Stimulated activated CD4-positive, alpha-beta T cell treated with anti-CD3 and anti-CD28 coated beads, Interleukin-1b, Interleukin-23, amount 100 ng/mL, for 24 hours (primary cell): ENCODE data around the gene ATP6V1F.

Source experiments
- DNase-seq, 4 experiments: peaks; one replicate each; pipeline ENCODE4 v3.0.0-alpha.2; 2020; ENCODE audit warnings: low read depth in 4 of 4, low spot score in 1 of 4

Gene ATP6V1F

DNA sequence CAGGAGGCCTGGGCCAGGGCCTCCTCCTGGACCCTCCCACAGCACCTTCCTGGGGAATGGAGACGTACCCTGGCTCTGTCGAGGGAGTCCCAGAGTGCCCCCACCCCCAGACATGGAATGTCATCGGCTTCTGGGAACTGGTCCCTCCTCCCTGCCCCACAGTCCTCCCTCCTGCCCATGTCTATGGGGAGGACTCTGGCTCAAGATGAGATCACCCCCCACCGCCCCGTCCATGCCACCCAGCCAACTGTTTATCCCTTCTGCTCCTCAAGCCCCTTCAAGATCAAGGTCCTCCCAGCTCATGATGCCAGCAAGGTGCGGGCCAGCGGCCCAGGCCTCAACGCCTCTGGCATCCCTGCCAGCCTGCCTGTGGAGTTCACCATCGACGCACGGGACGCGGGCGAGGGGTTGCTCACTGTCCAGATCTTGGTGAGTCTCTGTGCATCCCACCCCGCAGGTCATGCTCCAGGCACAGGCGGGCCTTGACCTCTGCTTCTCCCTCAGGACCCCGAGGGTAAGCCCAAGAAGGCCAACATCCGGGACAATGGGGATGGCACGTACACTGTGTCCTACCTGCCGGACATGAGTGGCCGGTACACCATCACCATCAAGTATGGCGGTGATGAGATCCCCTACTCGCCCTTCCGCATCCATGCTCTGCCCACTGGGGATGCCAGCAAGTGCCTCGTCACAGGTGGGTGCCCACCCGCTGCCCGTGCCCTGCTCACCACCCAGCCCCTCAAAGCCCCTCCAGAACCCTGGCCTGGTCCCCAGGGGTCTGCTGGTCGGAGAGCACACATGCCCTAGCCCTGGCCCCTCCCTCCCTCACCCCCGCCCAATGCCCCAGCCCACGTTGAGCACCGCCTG is 14.1 kb upstream of the ATP6V1F start:
- DNase-seq, result no peak

GRCh38 chr7:128849156-128849515 is 13.5 kb upstream of the ATP6V1F start:
- no peak for DNase-seq

DNA sequence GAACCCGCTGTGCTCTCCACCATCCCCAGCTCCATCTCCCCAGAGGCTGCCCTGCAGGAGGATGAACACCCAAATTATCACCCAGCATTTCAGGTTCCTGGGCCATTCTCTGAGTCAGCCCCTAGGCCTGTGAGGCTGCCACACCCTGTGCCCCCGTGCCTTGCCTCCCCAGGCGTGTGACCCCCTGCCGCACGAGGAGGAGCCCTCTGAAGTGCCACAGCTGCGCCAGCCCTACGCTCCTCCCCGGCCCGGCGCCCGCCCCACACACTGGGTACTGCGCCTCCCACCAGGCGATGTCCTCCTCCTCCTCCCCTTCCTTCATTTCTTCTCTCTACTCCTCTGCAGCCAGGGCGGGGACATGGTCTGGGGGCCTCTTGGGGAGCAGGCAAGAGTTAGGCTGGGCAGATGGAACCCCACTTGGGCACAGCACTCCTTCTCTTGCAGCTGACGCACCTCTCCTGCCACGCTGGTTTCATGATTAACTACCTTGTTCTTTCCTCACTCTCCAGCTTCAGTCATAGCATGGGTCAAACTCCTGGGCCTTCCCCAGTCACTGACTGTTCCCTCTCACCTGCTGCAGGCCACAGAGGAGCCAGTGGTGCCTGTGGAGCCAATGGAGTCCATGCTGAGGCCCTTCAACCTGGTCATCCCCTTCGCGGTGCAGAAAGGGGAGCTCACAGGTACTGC is 12.7 kb upstream of the ATP6V1F start:
- DNase-seq, result no peak

DNA sequence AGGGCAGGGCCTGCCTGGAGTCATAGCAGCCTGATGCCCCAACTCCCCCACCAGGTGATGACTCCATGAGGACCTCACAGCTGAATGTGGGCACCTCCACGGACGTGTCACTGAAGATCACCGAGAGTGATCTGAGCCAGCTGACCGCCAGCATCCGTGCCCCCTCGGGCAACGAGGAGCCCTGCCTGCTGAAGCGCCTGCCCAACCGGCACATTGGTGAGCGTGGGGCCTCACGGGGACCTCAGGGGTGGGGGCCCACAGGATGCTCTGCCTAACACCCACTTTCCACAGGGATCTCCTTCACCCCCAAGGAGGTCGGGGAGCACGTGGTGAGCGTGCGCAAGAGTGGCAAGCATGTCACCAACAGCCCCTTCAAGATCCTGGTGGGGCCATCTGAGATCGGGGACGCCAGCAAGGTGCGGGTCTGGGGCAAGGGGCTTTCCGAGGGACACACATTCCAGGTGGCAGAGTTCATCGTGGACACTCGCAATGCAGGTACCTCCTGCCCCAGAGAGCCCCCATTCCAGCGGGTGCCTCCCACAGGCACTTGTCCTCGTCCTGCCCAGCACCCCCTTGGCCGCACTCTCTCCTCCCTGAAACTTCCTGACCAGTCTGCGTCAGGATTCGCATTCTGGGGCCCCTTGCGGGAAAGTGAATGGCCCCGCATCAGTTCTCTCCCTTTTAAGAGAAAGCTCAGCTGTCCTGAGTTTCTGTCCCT is 10.0 kb upstream of the ATP6V1F start:
- no peak for DNase-seq

DNA sequence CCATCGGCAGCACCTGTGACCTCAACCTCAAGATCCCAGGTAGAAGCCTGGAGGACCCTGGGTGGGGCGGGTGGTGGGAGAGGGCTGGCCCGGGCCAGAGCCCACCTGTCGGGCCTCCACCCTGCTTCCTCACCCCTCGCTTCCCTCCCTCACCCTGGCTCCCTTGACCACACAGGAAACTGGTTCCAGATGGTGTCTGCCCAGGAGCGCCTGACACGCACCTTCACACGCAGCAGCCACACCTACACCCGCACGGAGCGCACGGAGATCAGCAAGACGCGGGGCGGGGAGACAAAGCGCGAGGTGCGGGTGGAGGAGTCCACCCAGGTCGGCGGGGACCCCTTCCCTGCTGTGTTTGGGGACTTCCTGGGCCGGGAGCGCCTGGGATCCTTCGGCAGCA is 8.9 kb upstream of the ATP6V1F start:
- no peak for DNase-seq

DNA sequence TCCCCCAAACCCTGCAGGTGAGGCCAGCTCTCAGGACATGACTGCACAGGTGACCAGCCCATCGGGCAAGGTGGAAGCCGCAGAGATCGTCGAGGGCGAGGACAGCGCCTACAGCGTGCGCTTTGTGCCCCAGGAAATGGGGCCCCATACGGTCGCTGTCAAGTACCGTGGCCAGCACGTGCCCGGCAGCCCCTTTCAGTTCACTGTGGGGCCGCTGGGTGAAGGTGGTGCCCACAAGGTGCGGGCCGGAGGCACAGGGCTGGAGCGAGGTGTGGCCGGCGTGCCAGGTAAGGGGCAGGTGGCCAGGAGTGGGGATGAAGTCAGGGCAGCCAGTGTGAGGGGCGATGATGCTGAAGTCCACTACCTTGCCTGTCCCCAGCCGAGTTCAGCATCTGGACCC is 8.3 kb upstream of the ATP6V1F start:
- DNase-seq, result no peak

DNA sequence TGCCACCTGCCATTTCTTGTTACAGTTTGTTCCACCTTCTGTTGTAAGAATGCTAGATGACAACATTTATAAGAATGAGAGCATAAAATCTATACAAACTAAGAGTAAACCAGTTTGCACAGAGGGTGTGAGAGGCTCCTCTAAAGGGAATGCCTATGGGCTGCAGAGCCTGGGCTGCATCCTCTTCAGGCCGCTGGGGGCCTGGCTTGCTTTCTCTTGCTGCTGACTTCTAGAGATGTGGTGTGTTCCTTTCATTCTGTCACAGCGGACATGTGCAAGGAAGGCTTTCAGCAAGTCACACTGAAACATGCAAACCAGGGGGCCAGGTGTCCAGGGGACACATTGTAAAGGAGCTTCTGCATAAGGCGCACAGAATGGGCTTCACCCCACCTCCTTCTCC is 7.1 kb upstream of the ATP6V1F start:
- DNase-seq, result no peak

GRCh38 chr7:128856001-128856718 is 6.5 kb upstream of the ATP6V1F start:
- no peak for DNase-seq

DNA sequence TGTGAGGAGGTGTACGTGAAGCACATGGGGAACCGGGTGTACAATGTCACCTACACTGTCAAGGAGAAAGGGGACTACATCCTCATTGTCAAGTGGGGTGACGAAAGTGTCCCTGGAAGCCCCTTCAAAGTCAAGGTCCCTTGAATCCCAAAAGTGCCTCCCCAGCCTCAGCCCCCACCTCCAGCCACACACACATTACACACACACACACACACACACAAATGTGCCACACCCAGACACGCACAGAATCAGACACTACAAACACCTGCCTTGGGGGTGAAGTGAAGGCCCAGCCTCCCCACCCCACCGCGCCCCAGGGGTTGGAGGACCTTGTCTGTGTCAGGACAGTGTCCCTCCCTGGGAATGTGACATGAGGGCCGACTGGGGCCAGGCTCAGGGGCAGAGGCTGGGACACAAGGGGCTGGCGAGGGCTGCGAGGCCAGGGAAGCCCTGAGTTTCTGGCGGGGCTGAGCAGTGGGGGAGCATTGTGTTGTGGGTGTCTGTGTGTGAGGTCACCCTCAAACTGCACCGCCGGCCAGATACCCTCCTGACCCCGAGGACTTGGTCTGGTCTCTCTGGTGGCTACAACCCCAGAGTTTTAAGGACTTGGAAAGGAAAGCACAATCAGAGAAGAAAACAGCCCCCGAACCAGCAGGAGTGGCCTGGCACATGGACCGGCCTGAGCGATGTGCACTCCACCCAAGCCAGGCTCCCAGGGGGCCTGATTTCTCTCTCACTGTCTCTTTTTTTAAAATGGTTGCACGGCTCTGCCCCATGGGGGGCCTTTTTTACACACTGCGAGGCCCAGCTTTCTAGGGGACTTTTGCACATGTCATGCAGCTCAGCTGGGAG is 4.0 kb upstream of the ATP6V1F start:
- DNase-seq, result no peak

DNA sequence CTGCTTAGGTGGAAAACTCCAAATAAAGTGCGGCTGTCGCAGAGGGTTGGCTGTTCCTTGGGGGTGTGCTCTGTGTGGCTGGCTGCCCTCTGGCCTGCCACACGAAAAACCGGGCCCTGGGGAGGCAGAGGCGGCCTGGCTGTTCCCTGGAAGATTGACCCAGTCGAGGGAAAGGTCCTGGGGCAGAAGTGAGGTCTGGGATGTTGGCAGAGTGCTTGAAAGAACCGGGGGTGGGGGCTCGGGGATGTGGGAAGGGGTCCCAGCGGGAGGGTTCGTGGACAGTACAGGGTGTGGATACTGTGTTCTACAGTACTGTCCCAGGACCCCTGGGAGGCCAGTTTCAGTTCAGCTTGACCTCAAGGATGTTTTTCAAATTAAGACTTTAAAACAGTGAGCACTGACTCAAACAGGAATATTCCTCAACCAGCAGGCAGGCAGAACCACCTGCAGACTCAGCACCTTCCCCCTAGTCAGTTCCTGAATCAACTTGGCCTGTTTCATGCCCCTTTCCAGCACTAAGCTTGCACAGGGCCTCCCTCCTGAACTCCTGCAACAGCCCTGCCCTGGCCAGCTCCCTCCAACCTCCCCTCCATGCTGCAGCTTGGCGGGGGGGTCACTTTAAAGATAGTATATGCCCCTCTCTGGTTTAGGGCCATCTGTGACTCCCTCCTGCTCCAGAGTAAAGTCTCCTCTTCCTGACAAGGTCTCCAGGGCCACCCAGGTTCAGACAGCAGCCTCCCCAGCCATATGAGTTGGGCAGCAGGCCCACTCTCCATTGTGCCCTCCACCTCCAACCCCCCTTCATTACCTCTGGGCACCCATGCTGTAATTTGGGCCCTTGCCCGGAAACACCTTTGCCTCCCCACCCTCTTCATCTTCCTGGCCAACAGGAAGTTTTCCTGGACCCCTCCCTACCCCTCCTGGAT is 3.2 kb upstream of the ATP6V1F start:
- DNase-seq, result no peak

DNA sequence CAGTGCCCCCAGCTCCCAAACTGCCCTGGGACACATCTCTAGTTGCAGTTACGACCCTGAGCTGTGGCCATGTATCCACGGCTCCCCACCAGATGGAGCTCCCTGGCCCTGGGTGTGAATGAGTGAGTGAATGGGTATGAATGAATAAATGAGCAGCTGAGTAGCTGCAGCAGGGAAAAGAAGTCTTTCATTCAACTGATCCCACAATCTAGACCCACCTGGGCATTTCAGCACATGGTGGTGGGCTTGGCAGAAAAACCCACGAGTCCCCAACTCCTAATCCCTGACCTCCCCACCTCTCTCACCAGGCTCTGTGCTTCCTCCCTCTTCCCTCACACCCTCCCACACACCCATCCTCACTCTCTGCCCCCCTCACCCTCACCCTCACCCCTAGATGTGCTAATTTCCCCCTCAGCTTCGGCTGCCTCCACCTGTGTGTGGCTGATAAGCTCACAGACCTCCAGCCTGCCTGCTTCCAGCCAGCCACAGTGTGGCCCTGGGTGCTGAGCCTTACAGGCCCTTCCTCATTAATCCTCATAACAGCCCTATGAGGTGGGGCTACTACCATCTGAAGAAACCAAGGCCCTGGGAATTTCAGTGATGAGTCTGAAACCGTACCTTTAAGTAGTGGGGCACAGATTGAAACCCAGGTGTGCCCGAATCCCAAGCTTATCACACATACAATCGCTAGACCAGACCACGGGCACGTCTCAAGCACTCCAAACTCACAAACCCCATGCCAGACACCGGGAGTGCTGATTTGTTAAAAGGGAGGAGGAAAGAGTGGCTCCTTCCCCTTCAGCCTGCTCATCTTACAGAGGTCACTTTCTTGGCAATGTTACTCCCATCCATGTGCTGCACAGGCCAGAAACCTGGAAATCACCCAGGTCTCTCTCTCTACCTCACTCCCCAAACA is 2.2 kb upstream of the ATP6V1F start:
- DNase-seq, result no peak

- no peak for DNase-seq
Observed at GRCh38 chr7:128861957-128862570, 592 bp upstream of the ATP6V1F start.

GRCh38 chr7:128863433-128863989 is 855 bp downstream of the ATP6V1F start:
- DNase-seq, result peak in 2 of 4 experiments; percentile 20 to 38

- DNase-seq, result no peak
Observed at GRCh38 chr7:128865303-128865702, 2.6 kb downstream of the ATP6V1F start.

- no peak for DNase-seq
Observed at GRCh38 chr7:128865996-128866877, 3.6 kb downstream of the ATP6V1F start.

DNA sequence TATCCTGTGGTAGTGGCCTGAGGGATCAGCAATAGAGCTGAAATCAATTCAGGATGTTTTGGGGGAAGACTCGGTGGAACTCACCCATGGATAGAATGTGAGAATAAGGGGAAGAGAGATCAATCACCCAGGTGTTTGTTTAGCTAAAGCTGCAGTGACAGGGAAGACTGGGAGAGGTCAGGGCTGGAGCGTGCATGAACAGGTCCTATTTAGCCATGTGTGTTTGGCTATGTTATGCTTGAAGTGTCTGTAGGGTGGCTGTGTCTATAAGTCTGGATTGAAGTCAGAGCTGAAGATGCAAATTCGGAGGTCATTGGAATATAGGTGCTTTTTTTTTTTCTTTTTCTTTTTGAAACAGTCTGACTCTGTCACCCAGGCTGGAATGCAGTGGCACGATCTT is 4.6 kb downstream of the ATP6V1F start:
- no peak for DNase-seq
